Stimulated activated CD8-positive, alpha-beta memory T cell treated with anti-CD3 and anti-CD28 coated beads, Interleukin-15, amount 100 ng/mL, for 1 hour (primary cell): ENCODE measurements around the gene ARMC5.
A peak's percentile ranks its signal among the peaks of the same experiment; 100 is the strongest.
"Not testable (repeated sequence)": the region's sequence is repeated elsewhere in the genome, so short reads cannot be mapped to it uniquely, and the experiment has no call there.

Experiments
- DNase-seq: peaks from one replicate; pipeline ENCODE4 v3.0.0-alpha.2; 2020; ENCODE audit warnings: low read depth

ARMC5 gene, protein sequence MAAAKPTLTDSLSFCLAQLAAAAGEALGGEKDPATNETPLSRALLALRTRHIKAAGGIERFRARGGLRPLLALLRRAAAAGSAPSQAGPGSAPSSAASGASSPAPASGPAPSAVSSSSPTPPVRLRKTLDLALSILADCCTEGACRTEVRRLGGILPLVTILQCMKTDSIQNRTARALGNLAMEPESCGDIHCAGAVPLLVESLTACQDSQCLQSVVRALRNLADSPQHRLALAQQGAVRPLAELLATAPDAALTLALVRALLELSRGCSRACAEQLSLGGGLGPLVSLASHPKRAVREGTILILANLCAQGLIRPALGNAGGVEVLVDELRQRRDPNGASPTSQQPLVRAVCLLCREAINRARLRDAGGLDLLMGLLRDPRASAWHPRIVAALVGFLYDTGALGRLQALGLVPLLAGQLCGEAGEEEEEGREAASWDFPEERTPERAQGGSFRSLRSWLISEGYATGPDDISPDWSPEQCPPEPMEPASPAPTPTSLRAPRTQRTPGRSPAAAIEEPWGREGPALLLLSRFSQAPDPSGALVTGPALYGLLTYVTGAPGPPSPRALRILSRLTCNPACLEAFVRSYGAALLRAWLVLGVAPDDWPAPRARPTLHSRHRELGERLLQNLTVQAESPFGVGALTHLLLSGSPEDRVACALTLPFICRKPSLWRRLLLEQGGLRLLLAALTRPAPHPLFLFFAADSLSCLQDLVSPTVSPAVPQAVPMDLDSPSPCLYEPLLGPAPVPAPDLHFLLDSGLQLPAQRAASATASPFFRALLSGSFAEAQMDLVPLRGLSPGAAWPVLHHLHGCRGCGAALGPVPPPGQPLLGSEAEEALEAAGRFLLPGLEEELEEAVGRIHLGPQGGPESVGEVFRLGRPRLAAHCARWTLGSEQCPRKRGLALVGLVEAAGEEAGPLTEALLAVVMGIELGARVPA

DNA sequence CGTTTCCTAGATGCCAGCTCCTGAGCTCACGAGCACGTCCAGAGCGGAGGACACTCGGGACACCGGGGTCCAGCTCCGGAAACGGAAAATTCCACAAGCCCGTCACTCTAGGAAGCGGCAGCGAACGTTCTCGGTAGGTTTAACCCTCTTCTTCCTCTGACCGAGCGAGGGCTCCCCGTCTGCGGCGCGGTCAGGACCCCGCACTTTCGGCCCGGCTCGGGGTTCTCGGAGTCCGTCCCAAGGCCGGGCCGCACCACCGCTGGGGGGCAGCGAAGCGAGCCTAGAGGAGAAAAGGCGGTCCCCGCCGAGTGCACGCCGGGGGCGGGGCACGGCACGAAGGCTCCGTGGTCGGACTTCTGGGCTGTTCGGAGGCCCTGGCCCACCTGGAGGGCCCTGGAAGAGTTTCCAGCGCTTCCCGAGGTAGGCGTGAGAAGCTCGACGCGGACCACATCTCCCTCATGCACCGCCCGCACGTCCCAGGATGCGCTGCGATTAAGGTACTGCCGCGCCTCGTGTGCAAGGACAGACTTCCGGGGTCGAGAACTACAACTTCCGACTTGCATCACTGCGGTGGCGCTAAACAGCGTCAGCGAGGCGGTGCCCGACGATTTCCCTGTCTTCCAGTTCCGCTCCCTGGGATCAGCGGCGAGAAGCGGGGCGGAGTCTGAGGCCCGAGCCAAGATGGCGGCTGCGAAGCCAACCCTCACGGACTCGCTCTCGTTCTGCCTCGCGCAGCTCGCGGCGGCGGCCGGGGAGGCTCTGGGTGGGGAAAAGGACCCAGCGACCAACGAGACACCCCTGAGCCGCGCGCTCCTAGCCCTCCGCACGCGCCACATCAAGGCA is at the start of gene ARMC5:
Gene ARMC5 (plus strand): TSS at position 658 of the 843 bp plus-strand sequence. CDS start 24 bp downstream, at position 682.
- peak; percentile 89 for DNase-seq

DNA sequence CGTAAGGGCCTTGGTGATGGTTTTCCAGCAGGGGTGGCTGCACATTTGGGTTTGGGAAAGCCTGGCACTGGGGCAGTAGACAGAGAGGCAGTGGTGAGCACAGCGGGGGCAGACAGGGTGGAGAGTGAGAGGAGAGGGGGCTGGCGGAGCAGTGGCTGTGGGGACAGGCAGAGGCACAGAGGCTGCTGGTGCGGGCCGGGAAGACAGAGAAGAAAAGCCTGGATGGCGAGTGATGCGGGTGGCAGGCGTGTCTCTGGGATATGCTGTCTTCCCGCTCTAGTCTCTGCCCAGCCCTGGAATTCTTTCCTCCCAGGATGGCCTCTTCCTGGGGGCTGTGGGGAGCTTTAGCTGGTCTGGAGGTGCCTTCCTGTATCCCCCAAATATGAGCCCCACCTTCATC is 49.2 kb upstream of the ARMC5 start:
- no peak for DNase-seq

DNA sequence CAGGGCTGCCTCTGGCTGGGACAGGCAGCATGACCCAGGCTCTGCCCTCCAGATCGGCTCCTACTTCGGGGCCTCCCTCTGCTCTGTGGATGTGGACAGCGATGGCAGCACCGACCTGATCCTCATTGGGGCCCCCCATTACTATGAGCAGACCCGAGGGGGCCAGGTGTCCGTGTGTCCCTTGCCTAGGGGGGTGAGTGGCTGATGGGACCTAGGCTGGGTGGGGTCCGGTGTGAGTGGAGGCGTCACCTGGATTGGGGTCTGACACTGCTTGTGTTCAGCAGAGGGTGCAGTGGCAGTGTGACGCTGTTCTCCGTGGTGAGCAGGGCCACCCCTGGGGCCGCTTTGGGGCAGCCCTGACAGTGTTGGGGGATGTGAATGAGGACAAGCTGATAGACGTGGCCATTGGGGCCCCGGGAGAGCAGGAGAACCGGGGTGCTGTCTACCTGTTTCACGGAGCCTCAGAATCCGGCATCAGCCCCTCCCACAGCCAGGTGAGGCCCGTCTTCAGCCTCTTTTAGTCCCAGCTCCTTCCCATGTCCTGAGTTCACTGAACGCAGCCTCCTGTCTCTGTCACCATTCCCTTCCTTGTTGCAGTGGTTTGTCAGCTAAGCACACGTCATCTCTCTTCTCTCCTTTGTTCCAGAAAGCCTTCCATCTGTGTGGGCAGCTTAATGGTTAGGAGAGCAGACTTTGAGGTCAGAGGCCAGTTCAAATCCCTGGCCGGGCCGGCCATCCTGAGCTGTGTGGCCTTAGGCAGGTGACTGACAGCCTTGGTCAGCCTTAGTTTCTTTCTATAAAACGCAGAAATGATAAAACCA is 48.1 kb upstream of the ARMC5 start:
- no peak for DNase-seq

DNA sequence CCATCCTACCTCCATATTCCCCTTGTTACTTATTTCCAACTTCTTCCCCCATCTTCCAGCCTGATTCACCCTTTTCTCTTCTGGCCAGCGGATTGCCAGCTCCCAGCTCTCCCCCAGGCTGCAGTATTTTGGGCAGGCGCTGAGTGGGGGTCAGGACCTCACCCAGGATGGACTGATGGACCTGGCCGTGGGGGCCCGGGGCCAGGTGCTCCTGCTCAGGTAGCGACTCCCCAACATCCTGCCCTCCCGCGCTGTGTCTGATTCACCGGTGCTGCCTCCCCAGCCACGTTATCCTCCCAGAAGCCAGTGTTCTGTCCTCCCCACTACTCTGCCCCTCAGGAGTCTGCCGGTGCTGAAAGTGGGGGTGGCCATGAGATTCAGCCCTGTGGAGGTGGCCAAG is 46.6 kb upstream of the ARMC5 start:
- no peak for DNase-seq

DNA sequence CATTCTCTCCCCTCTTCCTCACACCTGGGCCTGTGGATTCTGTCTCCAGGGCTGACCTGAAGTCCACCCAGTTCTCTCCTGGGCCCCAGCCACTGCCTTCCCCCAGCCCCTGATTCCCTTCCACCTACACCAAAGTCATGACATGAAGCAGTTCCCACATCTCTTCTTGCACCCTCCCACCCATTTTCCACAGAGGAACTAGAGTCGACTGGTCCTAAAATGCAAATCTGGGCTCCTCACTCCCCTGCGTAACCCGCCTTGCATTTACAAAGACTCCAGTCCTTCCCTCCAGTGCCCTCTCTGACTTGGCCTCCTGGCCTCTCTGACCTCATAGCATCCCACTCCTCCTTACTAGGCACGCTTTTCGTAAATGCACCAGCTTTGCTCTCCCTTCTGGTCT is 45.9 kb upstream of the ARMC5 start:
- DNase-seq, result no peak

DNA sequence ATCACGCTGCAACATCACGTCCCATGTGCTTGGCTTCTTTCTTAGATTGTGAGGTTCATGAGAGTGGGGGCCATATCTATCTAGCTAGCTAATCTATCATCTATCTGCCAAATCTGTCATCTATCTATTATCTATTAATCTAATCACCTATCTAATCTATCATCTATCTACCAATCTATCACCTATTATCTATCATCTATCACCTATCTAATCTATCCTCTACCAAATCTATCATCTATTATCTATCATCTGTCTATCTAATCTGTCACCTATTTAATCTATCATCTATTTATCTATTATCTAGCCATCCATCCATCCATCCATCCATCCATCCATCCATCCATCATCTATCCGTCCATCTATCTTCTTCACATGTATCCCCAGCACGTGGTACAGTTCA is 45.4 kb upstream of the ARMC5 start:
- no peak for DNase-seq

DNA sequence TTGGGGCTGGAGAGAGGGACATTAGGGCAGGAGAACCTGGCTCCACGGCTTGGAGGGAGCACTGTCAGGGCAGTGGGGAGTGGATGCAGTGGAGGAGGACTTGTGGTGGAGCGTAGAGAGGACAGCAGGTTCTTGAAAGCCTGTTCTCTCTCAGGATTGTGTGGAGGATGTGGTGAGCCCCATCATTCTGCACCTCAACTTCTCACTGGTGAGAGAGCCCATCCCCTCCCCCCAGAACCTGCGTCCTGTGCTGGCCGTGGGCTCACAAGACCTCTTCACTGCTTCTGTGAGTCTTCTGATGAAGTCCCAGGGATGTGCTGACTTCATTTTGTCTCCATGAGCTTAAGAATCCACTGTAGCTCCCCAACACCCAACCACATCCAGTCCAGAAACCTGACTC is 44.6 kb upstream of the ARMC5 start:
- no peak for DNase-seq

DNA sequence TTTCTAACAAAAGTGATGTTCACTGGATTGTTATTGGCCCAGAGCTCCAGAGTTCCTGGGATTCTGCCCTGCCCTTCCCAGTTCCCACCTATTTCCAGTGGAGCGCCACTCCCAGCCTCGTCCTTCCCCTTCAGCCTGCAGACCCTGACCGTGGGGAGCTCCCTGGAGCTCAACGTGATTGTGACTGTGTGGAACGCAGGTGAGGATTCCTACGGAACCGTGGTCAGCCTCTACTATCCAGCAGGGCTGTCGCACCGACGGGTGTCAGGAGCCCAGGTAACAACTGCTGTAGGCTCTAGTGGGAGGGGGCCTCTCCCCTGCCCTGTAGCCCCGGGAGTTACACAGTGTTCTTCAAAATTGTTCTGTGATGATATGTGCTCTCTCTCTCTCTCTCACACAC is 42.9 kb upstream of the ARMC5 start:
- DNase-seq, result no peak

DNA sequence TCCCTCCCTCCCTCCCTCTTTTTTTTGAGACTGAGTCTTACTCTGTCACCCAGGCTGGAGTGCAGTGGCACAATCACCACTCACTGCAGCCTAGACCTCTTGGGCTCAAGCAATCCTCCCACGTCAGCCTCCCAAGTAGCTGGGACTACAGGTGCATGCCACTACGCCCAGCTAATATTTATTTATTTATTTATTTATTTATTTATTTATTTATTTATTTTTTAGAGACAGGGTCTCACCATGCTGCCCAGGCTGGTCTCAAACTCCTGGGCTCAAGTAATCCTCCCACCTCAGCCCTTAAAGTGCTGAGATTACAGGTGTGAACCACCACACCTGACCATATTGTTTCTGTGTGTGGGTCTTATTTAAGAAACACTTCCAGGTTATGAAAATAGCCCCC is 42.3 kb upstream of the ARMC5 start:
- DNase-seq, result not testable (repeated sequence)

DNA sequence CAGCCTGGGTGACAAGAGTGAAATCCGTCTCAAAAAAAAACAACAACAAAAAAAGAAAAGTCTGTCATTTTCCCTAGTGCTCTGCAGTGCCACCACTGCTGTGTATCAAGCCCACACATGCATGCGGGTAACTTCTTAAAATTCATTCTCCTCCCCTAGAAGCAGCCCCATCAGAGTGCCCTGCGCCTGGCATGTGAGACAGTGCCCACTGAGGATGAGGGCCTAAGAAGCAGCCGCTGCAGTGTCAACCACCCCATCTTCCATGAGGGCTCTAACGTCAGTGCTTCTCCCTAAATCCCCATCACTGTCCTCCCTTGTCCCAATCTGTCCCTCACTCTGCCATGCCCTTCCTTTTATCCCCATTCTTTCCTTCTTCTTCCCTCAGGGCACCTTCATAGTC is 41.4 kb upstream of the ARMC5 start:
- no peak for DNase-seq

DNA sequence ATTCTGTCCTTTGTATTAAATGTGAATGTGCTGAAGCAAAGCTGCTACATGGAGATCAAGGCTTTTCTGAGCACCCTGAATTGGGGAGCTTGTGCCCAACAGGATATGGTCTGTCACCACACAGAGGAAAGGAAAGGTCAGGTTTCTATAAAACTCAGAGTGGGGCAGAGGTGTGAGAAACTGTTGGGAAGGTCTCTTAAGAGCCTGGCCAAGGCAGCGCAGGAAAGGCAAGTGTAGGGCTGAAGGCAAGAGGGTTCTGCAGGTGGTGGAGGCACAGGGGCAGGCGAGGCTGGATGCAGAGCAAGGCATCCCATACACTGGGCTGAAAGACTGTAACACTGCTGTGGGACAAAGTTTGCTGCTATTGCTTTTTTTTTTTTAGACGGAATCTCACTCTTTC is 39.3 kb upstream of the ARMC5 start:
- DNase-seq, result no peak

DNA sequence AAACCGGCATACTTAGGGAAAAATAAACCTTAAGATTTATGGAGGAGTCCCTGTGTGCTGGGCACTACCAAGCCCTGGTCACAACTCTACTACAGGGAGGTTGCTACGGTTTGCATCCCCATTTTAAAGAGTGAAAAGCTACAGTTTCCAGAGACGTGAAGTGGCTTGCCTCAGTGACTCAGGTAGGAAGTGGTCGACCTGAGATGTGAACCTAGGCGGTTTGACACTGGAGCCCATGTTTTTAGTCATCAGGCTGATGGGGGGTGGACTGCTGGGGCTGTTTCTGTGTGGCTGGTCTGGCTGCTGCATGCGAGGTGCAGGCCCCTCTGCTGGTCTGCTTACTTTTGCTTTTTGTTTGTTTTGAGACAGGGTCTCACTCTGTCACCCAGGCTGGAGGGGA is 37.7 kb upstream of the ARMC5 start:
- DNase-seq, result no peak

DNA sequence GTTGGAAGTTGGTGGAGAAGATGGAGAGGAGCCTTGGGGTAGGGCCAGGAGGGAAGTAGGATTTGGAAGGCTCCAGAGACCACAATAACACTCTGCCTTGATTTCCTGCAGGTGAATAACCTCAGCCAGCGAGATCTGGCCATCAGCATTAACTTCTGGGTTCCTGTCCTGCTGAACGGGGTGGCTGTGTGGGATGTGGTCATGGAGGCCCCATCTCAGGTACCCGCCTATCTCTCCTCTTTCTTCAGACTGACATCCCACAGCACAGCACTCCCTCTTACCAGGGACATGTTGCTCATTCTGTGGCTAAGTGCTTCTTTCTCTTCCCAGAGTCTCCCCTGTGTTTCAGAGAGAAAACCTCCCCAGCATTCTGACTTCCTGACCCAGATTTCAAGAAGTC is 36.1 kb upstream of the ARMC5 start:
- no peak for DNase-seq

DNA sequence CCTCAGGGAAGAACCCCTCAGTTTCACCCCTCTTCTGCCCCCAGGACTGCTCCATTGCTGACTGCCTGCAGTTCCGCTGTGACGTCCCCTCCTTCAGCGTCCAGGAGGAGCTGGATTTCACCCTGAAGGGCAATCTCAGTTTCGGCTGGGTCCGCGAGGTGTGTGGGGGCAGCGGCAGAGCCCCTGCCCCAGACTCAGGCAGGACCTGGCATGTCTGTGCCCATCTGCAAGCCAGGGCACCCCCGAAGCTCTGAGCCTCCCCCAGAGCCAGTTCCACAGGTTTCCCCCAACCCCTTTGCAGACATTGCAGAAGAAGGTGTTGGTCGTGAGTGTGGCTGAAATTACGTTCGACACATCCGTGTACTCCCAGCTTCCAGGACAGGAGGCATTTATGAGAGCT is 35.5 kb upstream of the ARMC5 start:
- DNase-seq, result no peak

DNA sequence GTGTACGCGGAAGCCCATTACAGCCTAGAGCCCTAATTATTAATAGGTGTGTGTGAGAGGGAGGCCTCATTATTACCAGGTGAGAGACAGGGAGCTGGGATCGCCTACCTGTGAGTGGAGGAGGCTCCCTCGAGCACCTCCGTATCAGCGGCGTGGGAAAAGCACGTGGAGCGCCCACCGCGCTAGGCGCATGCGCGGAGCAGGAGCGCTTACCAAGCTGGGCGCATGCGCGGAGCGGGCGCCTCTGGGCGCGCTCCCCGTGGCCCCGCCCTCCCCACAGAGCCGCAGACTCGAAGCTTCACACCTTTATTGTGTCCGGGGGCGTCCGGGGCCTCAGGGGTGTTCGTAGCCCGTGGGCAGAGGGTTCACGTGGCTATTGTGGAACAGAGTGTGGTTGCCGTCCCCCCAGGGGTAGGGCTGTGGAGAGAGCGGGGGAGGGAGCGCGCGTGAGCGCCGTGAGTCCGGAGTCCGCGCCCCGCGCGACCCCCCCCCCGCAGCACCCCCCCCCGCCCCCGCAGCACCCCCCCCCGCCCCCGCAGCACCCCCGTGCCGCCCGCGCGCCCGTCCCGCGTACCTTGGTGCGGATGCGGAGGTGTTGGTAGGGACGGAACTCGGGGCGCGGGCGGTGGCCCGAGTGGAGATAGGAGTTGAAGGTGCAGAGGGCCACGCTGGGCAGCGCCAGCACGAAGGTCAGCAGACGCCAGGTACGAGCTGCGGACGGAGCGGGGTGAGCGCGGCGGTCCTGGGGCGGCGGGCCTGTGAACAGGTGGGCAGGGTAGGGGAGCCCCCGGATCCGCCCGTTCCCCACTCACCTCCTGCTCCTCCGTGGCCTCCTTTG is 31.6 kb upstream of the ARMC5 start:
- peak; percentile 40 for DNase-seq

DNA sequence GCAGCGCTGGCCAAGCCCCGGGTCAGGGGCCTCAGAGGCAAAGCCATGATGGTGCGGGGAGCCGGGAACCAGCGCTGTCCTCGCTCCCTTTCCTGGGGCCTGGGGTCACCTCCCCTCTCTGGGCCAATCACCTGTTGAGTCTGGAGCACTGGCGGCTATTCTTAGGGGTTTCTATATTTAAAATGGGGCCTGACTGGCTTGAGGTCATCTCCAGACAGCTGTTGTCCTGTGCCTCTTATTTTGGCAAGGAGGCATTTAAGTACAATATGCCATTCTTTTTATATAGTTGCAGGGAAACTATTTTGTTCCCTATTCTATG is 31.1 kb upstream of the ARMC5 start, which contains the start of gene COX6A2:
Gene COX6A2 (minus strand): TSS at position 82 of the 319 bp plus-strand sequence. CDS start 35 bp downstream, at position 47.
- DNase-seq, result no peak

DNA sequence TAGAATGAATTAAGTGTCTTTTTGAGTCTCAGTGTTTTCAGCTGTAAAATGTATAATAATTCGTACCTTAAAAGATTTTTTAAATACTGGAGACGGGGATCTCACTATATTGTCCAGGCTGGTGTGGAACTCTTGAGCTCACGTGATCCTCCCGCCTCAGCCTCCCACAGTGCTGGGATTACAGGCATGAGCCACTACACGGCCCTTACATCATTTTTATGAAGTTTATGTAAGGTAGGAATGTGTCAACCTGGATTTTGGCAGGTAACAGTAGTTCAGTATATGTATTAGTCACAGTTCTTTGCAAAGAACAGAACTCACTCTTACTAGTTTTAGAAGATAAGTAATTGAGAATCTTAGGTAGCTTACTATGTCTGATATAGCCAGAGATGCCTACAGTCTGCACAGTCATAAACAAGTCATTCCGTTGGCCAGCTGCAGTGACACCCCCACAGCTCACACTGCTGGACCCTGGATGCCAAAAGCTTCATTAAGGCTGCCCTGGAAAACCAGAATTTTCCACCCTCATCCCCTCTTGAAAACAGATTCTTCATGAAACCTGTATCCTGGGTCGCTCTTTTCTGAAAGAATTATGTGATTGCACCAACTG is 30.6 kb upstream of the ARMC5 start:
- no peak for DNase-seq

DNA sequence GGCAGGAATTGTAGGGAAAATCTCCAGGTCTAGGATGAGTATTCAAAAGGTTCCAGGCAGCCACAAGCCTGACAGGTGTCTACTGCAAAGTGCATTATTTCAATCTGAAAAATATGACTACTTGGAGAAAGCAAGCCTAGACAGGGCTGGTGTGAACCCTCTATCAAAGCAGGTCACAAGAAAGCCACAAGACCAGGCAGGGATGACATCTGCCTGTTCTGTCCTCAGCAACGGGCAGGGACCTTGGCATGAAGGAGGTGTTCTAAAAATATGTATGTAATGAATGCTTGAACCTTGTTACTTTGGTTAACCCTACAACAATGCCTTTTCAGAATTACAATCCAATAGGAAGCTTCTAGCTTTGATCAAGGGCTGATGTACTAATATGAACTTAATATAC is 30.0 kb upstream of the ARMC5 start:
- DNase-seq, result no peak

DNA sequence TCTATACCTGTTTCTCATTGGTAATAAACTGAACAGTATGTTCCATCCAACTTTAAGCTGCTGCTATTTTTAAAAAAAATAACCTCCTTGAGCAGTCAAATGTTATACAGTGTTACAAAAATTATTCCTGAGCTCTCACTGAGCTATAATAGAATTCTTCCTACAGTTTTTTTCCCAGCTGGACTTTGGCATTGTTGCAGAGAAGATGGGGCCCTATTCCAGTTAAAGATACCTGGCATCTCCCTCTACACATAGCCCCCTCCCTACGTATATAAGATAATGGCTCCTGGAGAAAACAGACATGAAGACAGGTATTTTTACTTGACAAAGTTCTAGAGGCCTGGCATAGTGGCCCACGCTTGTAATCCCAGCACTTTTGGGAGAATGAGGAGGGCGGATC is 29.5 kb upstream of the ARMC5 start:
- no peak for DNase-seq
